Memory B cell (primary cell): Measurements from ENCODE around the gene TOMM22.
A peak's percentile ranks its signal among the peaks of the same experiment; 100 is the strongest.

Experiments used
- ATAC-seq: fragments of 150-1000 bp; cut with Tn5 transposase; 2 replicates; pipeline ENCODE4 v1.10.0; 2021; ENCODE audit warnings: low read depth, mild to moderate bottlenecking, moderate library complexity
- DNase-seq, 2 donors: peaks; one replicate each; pipeline ENCODE4 v3.0.0; 2022; ENCODE audit warnings: low spot score in 2 of 2
- H3K27ac Mint-ChIP-seq: one replicate; pipeline ENCODE4 v1.8.0; 2022; ENCODE audit warnings: mild to moderate bottlenecking, moderate library complexity, mixed read lengths
- H3K27me3 Mint-ChIP-seq: one replicate; pipeline ENCODE4 v1.8.0; 2022; ENCODE audit warnings: mixed read lengths
- H3K36me3 Mint-ChIP-seq: one replicate; pipeline ENCODE4 v1.8.0; 2022; ENCODE audit warnings: mild to moderate bottlenecking, mixed read lengths
- H3K4me1 Mint-ChIP-seq: one replicate; pipeline ENCODE4 v1.8.0; 2022; ENCODE audit warnings: mixed read lengths
- H3K4me3 Mint-ChIP-seq: one replicate; pipeline ENCODE4 v1.8.0; 2022; ENCODE audit warnings: mild to moderate bottlenecking, moderate library complexity, mixed read lengths
- H3K9me3 Mint-ChIP-seq: one replicate; pipeline ENCODE4 v1.8.0; 2022; ENCODE audit warnings: mixed read lengths

TOMM22 gene

DNA sequence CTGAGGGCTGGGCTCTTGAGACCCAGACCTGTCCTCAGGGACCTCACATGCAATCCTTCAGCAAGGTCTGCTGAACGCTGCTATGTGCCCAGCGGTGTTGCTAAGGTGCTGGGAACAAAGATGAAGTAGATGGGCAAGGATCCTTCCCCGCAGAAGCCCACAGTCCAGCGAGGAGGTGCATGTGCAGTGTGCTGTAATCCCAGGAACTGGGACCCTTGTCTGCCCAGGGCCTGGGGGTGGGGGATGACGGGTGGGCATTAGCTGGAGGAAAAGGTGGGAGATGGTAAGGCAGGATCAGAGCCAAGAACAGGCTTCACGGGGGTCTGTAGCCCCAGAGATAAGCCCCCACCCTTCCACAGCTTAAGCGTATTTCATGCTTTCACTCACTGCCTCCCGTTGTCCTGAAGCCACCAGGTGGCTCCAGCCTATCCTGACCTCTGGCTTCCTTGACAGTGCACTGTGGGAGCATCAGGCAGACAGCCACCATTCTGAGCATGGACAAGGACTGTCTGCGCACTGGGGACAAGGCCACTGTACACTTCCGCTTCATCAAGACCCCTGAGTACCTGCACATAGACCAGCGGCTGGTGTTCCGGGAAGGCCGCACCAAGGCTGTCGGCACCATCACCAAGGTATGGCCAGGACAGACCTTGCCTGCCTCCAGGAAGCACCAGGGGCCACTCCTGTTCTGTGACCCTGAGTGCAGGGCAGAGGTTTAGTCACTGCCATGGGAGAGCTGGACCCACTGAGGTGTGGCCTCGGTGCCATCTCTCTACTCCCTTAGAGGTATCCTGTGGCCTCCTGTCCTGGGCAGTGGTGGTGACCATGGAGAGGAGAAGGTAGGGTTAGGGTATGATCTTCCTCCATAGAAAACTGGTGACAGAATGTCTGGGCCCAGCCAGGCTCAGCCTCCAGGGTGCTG lies 46.0 kb downstream of the TOMM22 start:
- no peak overlapping the region for H3K4me3 Mint-ChIP-seq
- H3K27ac Mint-ChIP-seq = peak overlapping the region; percentile 17
- DNase-seq = no peak
- H3K4me1 Mint-ChIP-seq = peaks cover 11% of the 10 kb centered on the region
- H3K36me3 Mint-ChIP-seq = peaks cover 33% of the 10 kb centered on the region
- no peak for ATAC-seq
- no peaks in the 10 kb centered on the region for H3K9me3 Mint-ChIP-seq
- no peaks in the 10 kb centered on the region for H3K27me3 Mint-ChIP-seq

DNA sequence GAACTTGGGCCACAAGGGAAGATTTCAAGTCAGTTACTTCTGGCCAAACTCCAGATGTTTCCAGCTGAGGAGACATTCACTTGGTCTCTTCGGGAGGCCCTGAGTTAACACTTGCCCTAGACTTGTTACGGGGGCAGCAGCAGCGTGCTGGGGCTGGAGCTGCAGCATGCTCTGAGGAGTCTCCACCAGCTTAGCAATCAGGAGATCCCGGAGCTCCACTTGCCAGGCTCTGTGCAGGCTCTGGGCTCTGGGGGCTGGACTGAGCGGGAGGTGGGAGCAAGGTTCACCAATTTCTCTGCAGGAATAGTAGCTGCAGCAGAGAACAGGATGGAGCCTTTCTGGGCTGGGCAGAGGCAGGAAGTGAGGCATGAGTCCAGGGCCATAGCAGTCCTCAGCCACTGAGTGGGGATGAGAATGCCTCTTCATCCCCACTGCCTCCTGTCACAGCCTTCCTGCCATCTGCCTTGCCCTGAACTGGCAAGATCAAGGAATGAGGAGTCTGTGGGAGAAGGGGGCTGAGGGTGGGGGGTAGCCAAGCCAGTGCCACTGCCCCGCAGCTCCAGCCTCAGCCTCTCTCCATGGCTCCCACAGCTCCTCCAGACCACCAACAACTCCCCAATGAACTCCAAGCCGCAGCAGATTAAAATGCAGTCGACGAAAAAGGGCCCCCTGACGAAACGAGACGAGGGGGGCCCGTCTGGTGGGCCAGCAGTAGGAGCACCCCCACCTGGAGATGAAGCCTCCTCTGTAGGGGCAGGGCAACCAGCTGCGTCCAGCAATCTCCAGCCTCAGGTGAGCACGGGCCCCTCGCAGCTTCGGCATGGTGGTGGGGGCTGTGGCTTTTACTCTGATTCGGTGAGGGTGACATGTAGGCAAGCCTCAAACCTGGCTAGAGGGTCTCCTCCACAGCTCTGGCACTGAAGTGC lies 47.4 kb downstream of the TOMM22 start:
- H3K27ac Mint-ChIP-seq = no peak overlapping the region
- ATAC-seq (no peak), DNase-seq (no peak)
- peaks cover 29% of the 10 kb centered on the region for H3K36me3 Mint-ChIP-seq
- peaks cover 19% of the 10 kb centered on the region for H3K4me1 Mint-ChIP-seq
- no peak overlapping the region for H3K4me3 Mint-ChIP-seq
- no peaks in the 10 kb centered on the region for H3K27me3 Mint-ChIP-seq
- no peaks in the 10 kb centered on the region for H3K9me3 Mint-ChIP-seq

DNA sequence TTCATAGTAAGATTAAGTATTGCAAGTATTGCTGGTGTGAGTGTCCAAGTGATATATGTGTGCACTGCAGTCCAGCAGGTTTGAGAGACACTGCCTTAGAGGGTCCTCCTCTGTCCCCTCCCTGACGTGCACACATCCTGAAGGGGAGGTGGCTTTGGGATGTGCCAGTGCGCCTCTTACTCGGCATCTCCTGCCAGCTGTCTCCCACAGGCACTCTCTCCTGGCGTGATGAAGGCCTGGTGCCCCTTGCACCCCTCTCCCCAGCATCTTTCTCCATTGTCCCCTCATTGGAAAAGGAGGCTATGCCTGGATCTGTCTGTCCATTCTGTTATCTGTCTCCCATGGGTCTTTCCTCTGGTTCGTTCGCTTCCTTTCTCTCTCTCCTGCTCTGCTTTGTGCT lies 48.2 kb downstream of the TOMM22 start:
- no peak for DNase-seq
- ATAC-seq = no peak
- H3K36me3 Mint-ChIP-seq = peaks cover 25% of the 10 kb centered on the region
- H3K4me1 Mint-ChIP-seq = peaks cover 17% of the 10 kb centered on the region
- peak overlapping the region; percentile 54 for H3K27ac Mint-ChIP-seq
- no peaks in the 10 kb centered on the region for H3K9me3 Mint-ChIP-seq
- H3K4me3 Mint-ChIP-seq = no peak overlapping the region
- H3K27me3 Mint-ChIP-seq = no peaks in the 10 kb centered on the region

DNA sequence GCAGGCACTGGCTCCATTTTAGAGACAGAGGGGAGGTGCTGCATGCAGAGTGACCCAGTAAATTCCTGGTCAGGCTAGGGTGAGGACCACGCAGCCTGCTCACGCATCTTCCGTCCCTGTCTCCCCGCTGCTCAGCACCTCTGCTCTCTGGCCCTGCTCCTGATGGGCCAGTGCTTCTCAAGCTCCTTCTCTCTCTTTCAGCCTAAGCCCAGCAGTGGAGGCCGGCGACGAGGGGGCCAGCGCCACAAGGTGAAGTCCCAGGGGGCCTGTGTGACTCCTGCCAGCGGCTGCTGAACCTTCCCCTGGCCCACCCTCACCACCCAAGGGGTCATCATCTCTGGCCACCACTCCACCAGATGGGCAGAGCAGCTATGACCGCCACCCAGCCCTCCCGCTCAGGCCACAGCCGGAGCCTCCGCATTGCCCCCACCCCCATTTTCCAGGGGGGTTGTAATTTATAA lies 48.7 kb downstream of the TOMM22 start:
- no peaks in the 10 kb centered on the region for H3K27me3 Mint-ChIP-seq
- ATAC-seq (no peak), DNase-seq (no peak)
- no peaks in the 10 kb centered on the region for H3K9me3 Mint-ChIP-seq
- no peak overlapping the region for H3K4me3 Mint-ChIP-seq
- H3K27ac Mint-ChIP-seq = peak overlapping the region; percentile 54
- H3K4me1 Mint-ChIP-seq = peaks cover 12% of the 10 kb centered on the region
- H3K36me3 Mint-ChIP-seq = peaks cover 20% of the 10 kb centered on the region

DNA sequence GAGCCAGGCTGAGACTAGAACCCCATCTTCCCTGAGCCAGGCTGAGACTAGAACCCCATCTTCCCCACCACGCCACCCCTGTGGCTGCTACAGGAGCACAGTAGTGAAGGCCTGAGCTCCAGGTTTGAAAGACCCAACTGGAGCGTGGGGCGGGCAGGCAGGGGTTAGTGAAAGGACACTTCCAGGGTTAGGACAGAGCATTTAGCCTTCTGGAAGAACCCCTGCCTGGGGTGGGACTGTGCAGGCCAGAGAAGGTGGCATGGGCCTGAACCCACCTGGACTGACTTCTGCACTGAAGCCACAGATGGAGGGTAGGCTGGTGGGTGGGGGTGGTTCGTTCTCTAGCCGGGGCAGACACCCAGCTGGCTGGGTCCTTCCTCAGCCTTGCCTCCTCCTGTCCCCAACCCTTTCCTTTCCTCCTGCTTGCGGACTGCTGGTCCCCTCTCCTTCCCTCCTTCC lies 50.0 kb downstream of the TOMM22 start:
- ATAC-seq (no peak), DNase-seq (no peak)
- Mint-ChIP-seq H3K9me3 (no peaks in the 10 kb centered on the region), H3K27ac (no peak overlapping the region), H3K36me3 (peaks cover 23% of the 10 kb centered on the region), H3K4me3 (no peak overlapping the region), H3K27me3 (no peaks in the 10 kb centered on the region), H3K4me1 (peaks cover 18% of the 10 kb centered on the region)

DNA sequence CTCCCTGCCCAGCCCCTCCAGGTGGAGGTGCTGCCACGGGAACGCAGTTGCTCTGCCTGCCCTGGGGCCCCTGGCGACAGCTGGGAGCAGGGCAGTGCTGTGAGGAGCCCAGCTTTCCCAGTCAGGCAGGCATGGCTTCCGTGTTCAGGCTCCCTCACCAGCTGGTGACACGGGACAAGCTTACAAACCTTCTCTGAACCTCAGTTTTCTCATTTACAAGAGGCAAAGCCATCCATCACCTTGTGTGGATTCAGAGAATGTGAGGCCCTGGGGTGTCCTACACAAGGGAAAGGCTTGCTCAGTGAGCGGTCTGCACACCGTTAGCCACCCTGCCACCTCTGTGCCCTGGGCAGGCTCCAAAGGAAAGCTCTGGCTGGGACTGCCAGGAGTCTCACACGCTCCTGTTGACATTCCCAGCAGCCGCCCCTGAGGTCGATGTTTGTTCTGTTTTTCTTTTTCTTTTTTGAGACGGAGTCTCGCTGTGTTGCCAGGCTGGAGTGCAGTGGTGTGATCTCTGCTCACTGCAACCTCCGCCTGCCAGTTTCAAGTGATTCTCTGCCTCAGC lies 50.6 kb downstream of the TOMM22 start:
- Mint-ChIP-seq H3K27ac (no peak overlapping the region), H3K4me1 (peaks cover 23% of the 10 kb centered on the region), H3K9me3 (no peaks in the 10 kb centered on the region), H3K27me3 (no peaks in the 10 kb centered on the region), H3K4me3 (no peak overlapping the region), H3K36me3 (peaks cover 24% of the 10 kb centered on the region)
- DNase-seq = no peak
- ATAC-seq = no peak

DNA sequence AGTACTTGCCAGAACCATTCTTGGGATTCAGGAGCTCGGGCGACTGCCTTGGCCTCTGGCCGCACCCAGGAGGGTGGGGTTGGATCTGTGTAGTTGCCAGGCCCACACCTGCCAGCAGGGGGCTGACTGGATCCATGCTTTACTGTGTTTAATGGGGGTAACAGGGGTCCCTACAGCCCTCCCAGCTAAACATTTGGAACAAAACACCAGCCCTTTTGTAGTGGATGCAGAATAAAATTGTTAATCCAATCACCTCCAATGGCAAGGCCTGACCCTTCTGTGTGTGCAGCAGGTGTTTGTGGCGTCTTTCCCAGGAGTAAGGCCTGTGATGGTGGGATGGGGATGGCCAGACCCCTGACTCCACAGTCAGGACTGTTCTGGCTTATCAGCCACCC lies 51.6 kb downstream of the TOMM22 start:
- H3K27ac Mint-ChIP-seq = peak overlapping the region; percentile 77
- peak overlapping the region; percentile 21 for H3K4me3 Mint-ChIP-seq
- H3K9me3 Mint-ChIP-seq = no peaks in the 10 kb centered on the region
- peaks cover 29% of the 10 kb centered on the region for H3K36me3 Mint-ChIP-seq
- ATAC-seq (peak; percentile 66), DNase-seq (peak in 1 of 2 donors; percentile 65)
- H3K27me3 Mint-ChIP-seq = no peaks in the 10 kb centered on the region
- peaks cover 28% of the 10 kb centered on the region for H3K4me1 Mint-ChIP-seq

DNA sequence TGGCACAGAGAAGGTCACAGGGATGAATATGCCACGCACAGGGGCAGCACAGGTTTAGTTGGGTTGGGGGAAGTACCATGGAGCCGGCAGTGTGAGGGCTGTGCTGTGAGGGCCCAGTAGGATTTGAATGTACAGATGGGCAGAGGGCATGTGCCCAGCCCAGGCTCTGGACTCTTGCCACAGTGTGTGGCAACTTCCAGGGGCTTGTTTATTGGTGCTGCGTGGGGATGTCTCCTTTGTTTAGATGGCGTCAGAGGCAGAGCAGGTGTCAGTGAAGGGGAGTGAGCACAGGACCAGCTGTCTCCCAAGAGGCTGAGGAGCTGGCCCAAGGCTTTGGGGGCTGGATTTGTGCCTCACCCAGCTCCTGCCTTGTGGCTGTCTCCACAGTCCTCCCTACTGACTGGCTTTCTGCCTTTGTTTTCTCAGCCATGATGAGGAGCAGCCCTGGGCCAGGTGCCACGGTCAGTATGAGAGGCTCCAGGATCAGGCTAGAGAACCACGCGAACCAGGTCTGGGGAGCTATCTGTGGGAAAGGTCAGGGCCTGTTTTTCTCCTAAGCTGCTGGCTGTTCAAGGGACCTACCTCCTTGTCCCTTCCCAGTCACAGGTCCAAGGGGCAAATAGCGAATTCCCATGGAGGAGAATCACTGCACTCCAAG lies 52.1 kb downstream of the TOMM22 start:
- peak overlapping the region; percentile 77 for H3K27ac Mint-ChIP-seq
- DNase-seq (no peak), ATAC-seq (peak; percentile 12)
- H3K4me1 Mint-ChIP-seq = peaks cover 29% of the 10 kb centered on the region
- peaks cover 31% of the 10 kb centered on the region for H3K36me3 Mint-ChIP-seq
- H3K4me3 Mint-ChIP-seq = peak overlapping the region; percentile 21
- H3K27me3 Mint-ChIP-seq = no peaks in the 10 kb centered on the region
- H3K9me3 Mint-ChIP-seq = no peaks in the 10 kb centered on the region

DNA sequence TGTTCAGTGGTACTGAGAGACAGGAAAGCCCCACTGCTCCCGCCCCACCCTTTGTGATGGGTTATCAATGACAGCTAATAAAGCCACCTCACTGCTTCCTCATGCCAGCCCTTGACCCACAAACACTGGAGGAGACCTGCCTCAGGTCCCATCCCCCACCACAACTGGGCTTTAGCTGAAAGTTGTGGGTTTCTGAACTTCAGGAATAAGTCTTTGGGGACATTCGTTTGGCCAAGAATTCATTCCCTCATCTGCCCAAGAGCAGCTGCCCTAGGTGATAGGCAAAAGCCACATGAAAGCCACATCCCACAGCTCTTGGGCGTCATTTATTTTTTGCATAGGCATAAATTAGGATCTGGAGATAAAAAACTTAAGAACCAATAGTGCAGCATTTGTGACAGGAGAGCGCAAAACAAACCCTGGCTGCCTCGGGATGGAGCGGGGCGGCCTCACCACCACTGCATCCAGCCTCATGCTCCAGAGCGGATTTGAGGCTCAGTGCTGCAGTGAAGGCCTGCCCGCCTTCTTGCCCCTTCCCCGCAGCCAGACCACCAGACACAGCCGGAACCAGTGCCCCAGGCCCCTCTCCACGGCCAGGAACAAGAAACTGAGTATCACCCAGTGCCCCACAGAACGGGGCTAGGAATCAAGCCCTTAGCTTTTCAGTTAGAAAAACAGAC lies 52.8 kb downstream of the TOMM22 start:
- Mint-ChIP-seq H3K4me1 (peaks cover 29% of the 10 kb centered on the region), H3K4me3 (no peak overlapping the region)

More for the DNA sequence above, 52.8 kb downstream of the TOMM22 start:
- no peaks in the 10 kb centered on the region for H3K9me3 Mint-ChIP-seq
- DNase-seq (no peak), ATAC-seq (no peak)
- H3K27me3 Mint-ChIP-seq = no peaks in the 10 kb centered on the region
- peaks cover 31% of the 10 kb centered on the region for H3K36me3 Mint-ChIP-seq
- peak overlapping the region; percentile 77 for H3K27ac Mint-ChIP-seq
